HEK293T (cell line): ENCODE results near the gene APBB2.

Source experiments
- ARNT ChIP-seq: fragments of 450-650 bp; IDR thresholded peaks from 2 replicates; pipeline ENCODE4 v1.6.1; 2017; ENCODE audit warnings: mild to moderate bottlenecking
- FOXM1 ChIP-seq: fragments of 450-650 bp; IDR thresholded peaks from 2 replicates; pipeline ENCODE4 v1.6.1; 2017; ENCODE audit warnings: mild to moderate bottlenecking, borderline replicate concordance

DNA sequence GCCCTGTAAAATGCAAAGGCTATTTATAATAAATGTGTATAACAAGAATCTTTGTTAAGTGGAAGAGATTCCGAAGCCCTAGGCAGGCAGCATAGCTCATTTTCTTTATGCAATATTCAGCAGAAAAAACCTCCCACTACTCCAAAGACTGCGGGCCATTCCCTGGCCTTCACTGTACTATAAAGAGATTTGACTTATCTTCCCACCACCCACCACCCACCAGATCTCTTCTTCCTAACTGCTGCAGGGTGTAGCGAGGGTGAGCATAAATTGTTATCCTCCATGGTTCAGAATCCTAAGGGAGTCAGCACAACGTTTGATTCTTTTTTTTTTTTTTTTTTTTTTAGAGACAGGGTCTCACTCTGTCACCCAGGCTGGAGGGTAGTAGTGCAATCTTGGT, 349.8 kb downstream of the APBB2 start:
- TF ChIP-seq ARNT, result no peak
- no peak for TF ChIP-seq FOXM1
